ENCODE measurements around the gene SEL1L3. TPM values are rescaled to one million over a fixed set of nuclear protein-coding genes. Genes with fewer than 3 reads are reported as not detected.

The SEL1L3 gene
- total and polyA plus RNA-seq, 9 of the 15 experiments (the other 6 are each of a cell fraction or from before 2014, with no cell fraction given): 10.0 to 44.3 (median 21.6) TPM

GRCh38 chr4:25875281-25875745 lies 12.5 kb upstream of the SEL1L3 start:
- no peaks in the 10 kb centered on the region for H3K9me1 ChIP-seq (ENCODE audit: control insufficient read depth, insufficient read depth, low read length)
- no peaks in the 10 kb centered on the region for H3K4me1 ChIP-seq (replicated peaks in 1 of 2; ENCODE audit: control insufficient read depth in 2 of 2, insufficient read depth in 2 of 2, low read length in 2 of 2)
- H3K9me3 ChIP-seq (replicated peaks; ENCODE audit: control insufficient read depth, insufficient read depth, low read depth, low read length): no peaks in the 10 kb centered on the region
- in situ Hi-C loops (cut with MboI) (no loop called here), intact Hi-C loops (cut with micrococcal nuclease) (no loop called here)
- H3K79me2 ChIP-seq (ENCODE audit: control insufficient read depth, insufficient read depth, low read length): no peaks in the 10 kb centered on the region
- POLR2A ChIA-PET: no interaction called here
- H3K27ac ChIP-seq (ENCODE audit: extremely low read depth, low read depth, low read length): no peak overlapping the region
- no peaks in the 10 kb centered on the region for H3K36me3 ChIP-seq (ENCODE audit: control insufficient read depth, insufficient read depth, low read length)
- 13% methylated on average over 7 of the region's 7 CpGs for WGBS (ENCODE audit: insufficient coverage, low coverage, missing lambda C conversion rate)
- no peak overlapping the region for H2AFZ ChIP-seq (ENCODE audit: low read depth, low read length)
- no peak overlapping the region for H3K4me2 ChIP-seq (ENCODE audit: insufficient read depth, low read length)
- no TSS peak for BruUV-seq (replicated peaks)
- H3K4me3 ChIP-seq: no peak overlapping the region
- no peak for FAIRE-seq
- H3K9ac ChIP-seq (ENCODE audit: insufficient read depth in 1 of 2, low read depth in 2 of 2, low read length in 2 of 2): no peak overlapping the region
- peaks cover 43 to 46% of the 10 kb centered on the region in 2 experiments for H3K27me3 ChIP-seq (ENCODE audit: control insufficient read depth in 2 of 2, insufficient read depth in 2 of 2, low read length in 2 of 2)
- H4K20me1 ChIP-seq (replicated peaks; ENCODE audit: control insufficient read depth, insufficient read depth, low read length): no peaks in the 10 kb centered on the region
- no peak for ATAC-seq
- no peak for DNase-seq (ENCODE audit: extremely low read depth in 1 of 4, low spot score in 3 of 4)
- TF ChIP-seq SIN3A (IDR thresholded peaks at IDR 0.05; ENCODE audit: borderline replicate concordance in 2 of 2, control insufficient read depth in 1 of 2, low read depth in 2 of 2, low read length in 2 of 2) (no peak), ZNF324 (CRISPR knock-in tag; IDR thresholded peaks at IDR 0.05) (no peak), ELF1 (tag; IDR thresholded peaks at IDR 0.05) (no peak), SPI1 (IDR thresholded peaks at IDR 0.05; ENCODE audit: borderline replicate concordance, low read depth, low read length) (no peak), ZNF696 (CRISPR knock-in tag; conservative IDR thresholded peaks at IDR 0.05) (no peak), RREB1 (CRISPR knock-in tag; IDR thresholded peaks at IDR 0.05) (no peak)
- CTCF ChIA-PET (ENCODE audit: low intra/inter-chr PET ratio): no interaction called here
